ENCODE data around the gene PMM1.

The PMM1 gene

GRCh38 chr22:41556561-41556960 lies 33.1 kb downstream of the PMM1 start:
- Mint-ChIP-seq H3K9me3 (no peaks in the 10 kb centered on the region), H3K27ac (ENCODE audit: low read depth) (no peak overlapping the region), H3K36me3 (ENCODE audit: insufficient read depth) (peaks cover 1% of the 10 kb centered on the region), H3K27me3 (peaks cover 50% of the 10 kb centered on the region), H3K4me1 (no peaks in the 10 kb centered on the region), H3K4me3 (no peak overlapping the region)
- ATAC-seq (replicated peaks; ENCODE audit: extremely low read depth, poor library complexity, severe bottlenecking), result no peak
- no peak for DNase-seq (ENCODE audit: low spot score in 2 of 2)

DNA sequence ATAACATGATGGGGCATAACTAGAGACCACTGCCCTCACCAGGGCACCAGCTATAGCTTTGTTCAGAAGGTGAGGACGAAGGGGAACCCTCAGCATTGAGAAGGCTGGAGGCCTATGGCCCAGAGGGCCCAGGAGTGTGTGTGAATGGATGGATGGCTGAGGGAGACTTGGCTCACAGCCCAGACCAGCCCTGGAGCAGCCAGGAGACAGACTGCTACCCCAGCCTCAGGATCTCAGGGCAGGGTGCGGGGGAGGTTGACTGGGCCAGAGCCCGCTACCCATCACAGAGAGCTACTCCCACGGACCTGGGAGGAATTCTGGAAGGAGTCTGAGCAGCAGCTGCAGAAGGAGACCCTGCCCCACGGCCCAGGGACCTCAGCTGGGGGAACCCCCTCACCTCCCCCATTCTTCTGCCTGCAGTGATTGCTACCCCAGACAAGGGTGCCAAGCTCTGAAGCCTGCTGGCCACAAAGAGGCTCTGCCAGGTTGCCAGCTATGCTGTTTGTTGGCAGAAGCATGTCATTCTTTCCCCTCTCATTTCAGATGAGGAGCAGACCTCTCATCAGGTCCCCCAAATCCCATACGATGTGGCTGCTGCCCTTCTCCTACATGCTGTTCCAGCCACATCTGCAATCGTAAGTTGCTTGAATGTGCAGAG lies 34.2 kb downstream of the PMM1 start:
- DNase-seq (ENCODE audit: low spot score in 2 of 2), result no peak
- Mint-ChIP-seq H3K9me3 (no peaks in the 10 kb centered on the region), H3K36me3 (ENCODE audit: insufficient read depth) (peaks cover 1% of the 10 kb centered on the region), H3K4me1 (no peaks in the 10 kb centered on the region), H3K27me3 (peaks cover 40% of the 10 kb centered on the region), H3K4me3 (no peak overlapping the region), H3K27ac (ENCODE audit: low read depth) (no peak overlapping the region)
- no peak for ATAC-seq (replicated peaks; ENCODE audit: extremely low read depth, poor library complexity, severe bottlenecking)

DNA sequence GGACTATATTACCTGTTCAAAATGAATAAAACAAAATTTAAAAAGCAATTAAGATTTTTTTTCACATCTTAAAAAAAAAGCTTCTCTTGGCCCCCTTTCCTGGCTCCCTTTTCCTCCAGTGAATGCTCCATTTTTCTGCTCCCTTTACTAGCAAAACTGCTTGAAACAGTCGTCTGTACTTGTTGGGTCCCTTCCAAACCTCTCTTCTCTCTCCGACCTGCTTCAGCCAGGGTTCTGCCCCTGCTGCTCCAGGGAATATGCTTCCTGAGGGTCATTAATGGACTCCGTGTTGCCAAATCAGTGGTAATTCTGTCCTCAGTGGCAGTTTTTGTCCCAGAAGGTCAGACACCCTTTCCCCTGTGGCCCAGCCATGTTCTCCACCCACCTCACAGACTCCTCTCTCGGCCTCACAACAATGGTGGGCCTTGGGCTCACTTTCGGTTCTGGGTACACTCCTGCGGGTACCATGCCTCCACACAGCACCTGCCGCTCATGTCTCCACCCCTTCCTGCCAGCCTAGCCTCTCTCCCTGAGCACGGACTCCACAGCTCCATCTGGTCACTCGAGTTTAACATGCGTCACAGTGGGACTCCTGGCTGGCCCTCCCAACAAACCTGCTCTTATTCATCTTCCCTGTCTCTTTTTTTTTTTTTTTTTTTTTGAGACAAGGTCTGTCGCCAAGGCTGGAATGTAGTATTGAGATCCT lies 37.6 kb downstream of the PMM1 start:
- Mint-ChIP-seq H3K27me3 (peaks cover 23% of the 10 kb centered on the region), H3K27ac (ENCODE audit: low read depth) (no peak overlapping the region), H3K4me1 (no peaks in the 10 kb centered on the region), H3K9me3 (no peaks in the 10 kb centered on the region), H3K36me3 (ENCODE audit: insufficient read depth) (peaks cover 6% of the 10 kb centered on the region), H3K4me3 (no peak overlapping the region)
- ATAC-seq (replicated peaks; ENCODE audit: extremely low read depth, poor library complexity, severe bottlenecking), result no peak
- DNase-seq (ENCODE audit: low spot score in 2 of 2), result no peak

DNA sequence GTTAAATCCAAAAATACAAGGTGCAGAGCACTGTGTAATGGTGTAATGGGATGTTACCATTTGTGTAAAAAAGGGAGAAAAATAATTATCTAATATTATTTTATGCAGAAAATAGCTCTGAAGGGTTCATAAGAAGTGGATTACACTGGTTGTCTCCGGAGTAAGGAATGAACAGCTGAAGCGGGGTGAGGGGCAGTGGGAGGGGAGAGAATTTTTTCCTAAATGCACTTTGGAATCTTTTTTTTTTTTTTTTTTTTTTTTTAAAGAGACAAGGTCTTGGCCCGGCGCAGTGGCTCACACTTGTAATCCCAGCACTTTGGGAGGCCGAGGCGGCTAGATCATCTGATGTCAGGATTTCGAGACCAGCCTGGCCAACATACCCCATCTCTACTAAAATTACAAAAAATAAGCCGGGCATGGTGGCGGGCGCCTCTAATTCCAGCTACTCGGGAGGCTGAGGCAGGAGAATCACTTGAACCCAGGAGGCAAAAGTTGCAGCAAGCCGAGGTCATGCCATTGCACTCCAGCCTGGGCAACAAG lies 38.6 kb downstream of the PMM1 start:
- Mint-ChIP-seq H3K36me3 (ENCODE audit: insufficient read depth) (peaks cover 6% of the 10 kb centered on the region), H3K4me3 (no peak overlapping the region), H3K27ac (ENCODE audit: low read depth) (no peak overlapping the region), H3K27me3 (peaks cover 14% of the 10 kb centered on the region), H3K4me1 (no peaks in the 10 kb centered on the region), H3K9me3 (no peaks in the 10 kb centered on the region)
- no peak for ATAC-seq (replicated peaks; ENCODE audit: extremely low read depth, poor library complexity, severe bottlenecking)
- no peak for DNase-seq (ENCODE audit: low spot score in 2 of 2)

DNA sequence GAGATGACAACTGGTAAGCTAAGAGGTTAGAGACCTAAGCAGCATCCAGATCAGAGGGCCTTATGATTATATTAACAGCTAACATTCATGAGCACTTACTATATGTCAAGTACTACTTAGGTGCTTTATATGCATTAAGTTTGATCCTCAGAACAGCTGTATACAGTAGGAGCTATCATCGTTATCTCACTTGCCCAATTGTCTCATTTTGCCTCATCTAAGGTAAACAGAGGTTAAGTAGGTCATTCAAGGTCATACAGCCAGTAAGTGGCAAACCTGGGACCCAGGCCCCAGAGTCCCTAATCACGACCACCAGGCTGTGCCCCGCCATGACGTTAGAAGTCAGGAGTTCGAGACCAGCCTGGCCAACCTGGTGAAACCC lies 40.8 kb downstream of the PMM1 start:
- DNase-seq (ENCODE audit: low spot score in 2 of 2) (no peak), ATAC-seq (replicated peaks; ENCODE audit: extremely low read depth, poor library complexity, severe bottlenecking) (no peak)
- H3K4me3 Mint-ChIP-seq, result no peak overlapping the region
- H3K9me3 Mint-ChIP-seq, result no peaks in the 10 kb centered on the region
- H3K36me3 Mint-ChIP-seq (ENCODE audit: insufficient read depth), result peaks cover 13% of the 10 kb centered on the region
- H3K4me1 Mint-ChIP-seq, result peaks cover 15% of the 10 kb centered on the region
- H3K27ac Mint-ChIP-seq (ENCODE audit: low read depth), result no peak overlapping the region
- H3K27me3 Mint-ChIP-seq, result peaks cover 10% of the 10 kb centered on the region

GRCh38 chr22:41544671-41545476 lies 44.8 kb downstream of the PMM1 start:
- peak; percentile 23 for ATAC-seq (replicated peaks; ENCODE audit: extremely low read depth, poor library complexity, severe bottlenecking)

GRCh38 chr22:41543854-41544670 lies 45.6 kb downstream of the PMM1 start, which contains the start of gene POLR3H:
Gene POLR3H (minus strand): TSS chr22:41544470. CDS start chr22:41544101, 369 bp downstream.
- H3K27ac Mint-ChIP-seq (ENCODE audit: low read depth), result peak within 1 kb of the TSS; percentile 90
- peaks cover 14% of the 10 kb centered on the region for H3K36me3 Mint-ChIP-seq (ENCODE audit: insufficient read depth)
- H3K9me3 Mint-ChIP-seq, result no peaks in the 10 kb centered on the region
- H3K4me3 Mint-ChIP-seq, result peak within 1 kb of the TSS; percentile 92
- no peaks in the 10 kb centered on the region for H3K27me3 Mint-ChIP-seq
- peaks cover 37% of the 10 kb centered on the region for H3K4me1 Mint-ChIP-seq
- DNase-seq (ENCODE audit: low spot score in 2 of 2) (peak; percentile 82 to 92), ATAC-seq (replicated peaks; ENCODE audit: extremely low read depth, poor library complexity, severe bottlenecking) (peak; percentile 96)

More at GRCh38 chr22:41544671-41545476, 44.8 kb downstream of the PMM1 start:
- H3K27ac Mint-ChIP-seq (ENCODE audit: low read depth), result peak overlapping the region; percentile 90
- H3K36me3 Mint-ChIP-seq (ENCODE audit: insufficient read depth), result peaks cover 17% of the 10 kb centered on the region
- H3K4me3 Mint-ChIP-seq, result peak overlapping the region; percentile 92
- DNase-seq (ENCODE audit: low spot score in 2 of 2), result no peak
- no peaks in the 10 kb centered on the region for H3K27me3 Mint-ChIP-seq
- H3K9me3 Mint-ChIP-seq, result no peaks in the 10 kb centered on the region
- H3K4me1 Mint-ChIP-seq, result peaks cover 37% of the 10 kb centered on the region

DNA sequence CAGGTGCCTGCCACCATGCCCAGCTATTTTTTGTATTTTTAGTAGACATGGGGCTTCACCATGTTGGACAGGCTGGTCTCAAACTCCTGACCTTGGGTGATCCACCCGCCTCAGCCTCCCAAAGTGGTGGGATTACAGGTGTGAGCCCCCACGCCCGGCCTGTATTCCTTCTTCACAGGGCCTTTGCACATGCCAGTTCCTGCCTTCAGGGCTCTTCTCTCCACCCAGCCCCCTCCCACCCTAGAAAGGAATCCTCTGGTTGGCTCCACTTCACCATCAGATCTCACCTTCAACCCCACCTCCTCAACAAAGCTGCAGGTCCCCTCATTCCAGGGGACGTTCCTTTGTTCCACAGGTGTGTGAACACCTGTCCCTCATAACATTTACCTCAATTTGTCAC lies 47.4 kb downstream of the PMM1 start:
- DNase-seq (ENCODE audit: low spot score in 2 of 2), result no peak
- no peak for ATAC-seq (replicated peaks; ENCODE audit: extremely low read depth, poor library complexity, severe bottlenecking)
- H3K4me1 Mint-ChIP-seq, result peaks cover 37% of the 10 kb centered on the region
- no peak overlapping the region for H3K27ac Mint-ChIP-seq (ENCODE audit: low read depth)
- H3K9me3 Mint-ChIP-seq, result no peaks in the 10 kb centered on the region
- H3K4me3 Mint-ChIP-seq, result peak overlapping the region; percentile 92
- H3K27me3 Mint-ChIP-seq, result no peaks in the 10 kb centered on the region
- peaks cover 17% of the 10 kb centered on the region for H3K36me3 Mint-ChIP-seq (ENCODE audit: insufficient read depth)

DNA sequence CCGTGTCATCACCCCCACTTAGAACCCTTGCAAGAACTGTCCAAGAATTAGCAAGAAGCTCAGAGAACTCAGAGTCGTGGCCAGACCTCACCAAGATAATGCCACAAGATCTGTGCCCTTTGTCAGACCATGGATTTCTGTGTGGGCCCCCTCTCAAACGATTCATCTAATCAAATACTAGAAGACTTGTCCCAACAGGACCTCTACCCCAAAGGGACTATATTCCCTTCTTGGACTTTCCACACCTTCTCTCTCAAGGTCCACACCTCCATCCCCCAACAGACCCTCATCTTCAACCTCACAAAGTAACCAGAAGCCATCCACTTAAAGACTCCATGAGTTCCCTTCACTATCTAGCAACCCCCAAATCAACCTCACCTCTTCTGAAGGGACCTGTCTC lies 48.2 kb downstream of the PMM1 start:
- Mint-ChIP-seq H3K27me3 (no peaks in the 10 kb centered on the region), H3K4me3 (no peak overlapping the region), H3K27ac (ENCODE audit: low read depth) (peak overlapping the region; percentile 5), H3K36me3 (ENCODE audit: insufficient read depth) (peaks cover 20% of the 10 kb centered on the region), H3K4me1 (peaks cover 37% of the 10 kb centered on the region), H3K9me3 (no peaks in the 10 kb centered on the region)
- ATAC-seq (replicated peaks; ENCODE audit: extremely low read depth, poor library complexity, severe bottlenecking) (no peak), DNase-seq (ENCODE audit: low spot score in 2 of 2) (no peak)

DNA sequence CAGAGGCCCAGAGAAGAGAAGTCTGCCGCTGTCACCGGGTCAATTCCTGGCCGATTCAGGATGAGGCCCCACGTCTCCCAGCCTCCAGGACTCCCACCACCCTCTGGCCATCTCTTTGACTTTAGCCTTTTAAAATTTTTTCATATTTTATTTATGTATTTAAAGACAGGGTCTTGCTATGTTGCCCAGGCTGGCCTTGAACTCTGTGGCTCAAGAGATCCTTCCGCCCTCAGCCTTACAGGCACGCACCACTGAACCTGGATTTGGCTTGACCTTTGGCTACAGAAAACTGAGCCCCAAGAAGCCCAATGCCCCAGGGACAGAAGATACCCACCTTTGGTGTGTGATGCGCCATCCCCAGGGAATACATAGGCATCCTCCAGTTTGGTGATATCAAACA lies 49.3 kb downstream of the PMM1 start:
- Mint-ChIP-seq H3K4me1 (peaks cover 37% of the 10 kb centered on the region), H3K36me3 (ENCODE audit: insufficient read depth) (peaks cover 20% of the 10 kb centered on the region), H3K27me3 (no peaks in the 10 kb centered on the region), H3K4me3 (no peak overlapping the region), H3K27ac (ENCODE audit: low read depth) (no peak overlapping the region), H3K9me3 (no peaks in the 10 kb centered on the region)
- ATAC-seq (replicated peaks; ENCODE audit: extremely low read depth, poor library complexity, severe bottlenecking) (no peak), DNase-seq (ENCODE audit: low spot score in 2 of 2) (no peak)

GRCh38 chr22:41540006-41540315 lies 49.7 kb downstream of the PMM1 start:
- Mint-ChIP-seq H3K27ac (ENCODE audit: low read depth) (no peak overlapping the region), H3K9me3 (no peaks in the 10 kb centered on the region), H3K4me3 (no peak overlapping the region), H3K36me3 (ENCODE audit: insufficient read depth) (peaks cover 20% of the 10 kb centered on the region), H3K27me3 (no peaks in the 10 kb centered on the region), H3K4me1 (peaks cover 38% of the 10 kb centered on the region)
- DNase-seq (ENCODE audit: low spot score in 2 of 2) (no peak), ATAC-seq (replicated peaks; ENCODE audit: extremely low read depth, poor library complexity, severe bottlenecking) (no peak)

All from central memory CD8-positive, alpha-beta T cell (primary cell).